OCI-LY7 (cell line): ENCODE data around the gene GPS1.

Experiments used
- EZH2phosphoT487 ChIP-seq: fragments of 200-600 bp; sonication (generic); IDR thresholded peaks from 2 replicates; pipeline ENCODE4 v1.6.1; 2018; ENCODE audit warnings: low read depth, borderline replicate concordance, mild to moderate bottlenecking, mixed run types, antibody characterized with exemption, low read length, moderate library complexity, mixed read lengths
- TF ChIP-seq, protein P1 (sequence below): fragments of 200-600 bp; sonication (generic); conservative IDR thresholded peaks from 2 replicates; pipeline ENCODE4 v1.5.1; 2014; ENCODE audit warnings: mild to moderate bottlenecking, antibody characterized with exemption, low read length, moderate library complexity, mixed read lengths

DNA sequence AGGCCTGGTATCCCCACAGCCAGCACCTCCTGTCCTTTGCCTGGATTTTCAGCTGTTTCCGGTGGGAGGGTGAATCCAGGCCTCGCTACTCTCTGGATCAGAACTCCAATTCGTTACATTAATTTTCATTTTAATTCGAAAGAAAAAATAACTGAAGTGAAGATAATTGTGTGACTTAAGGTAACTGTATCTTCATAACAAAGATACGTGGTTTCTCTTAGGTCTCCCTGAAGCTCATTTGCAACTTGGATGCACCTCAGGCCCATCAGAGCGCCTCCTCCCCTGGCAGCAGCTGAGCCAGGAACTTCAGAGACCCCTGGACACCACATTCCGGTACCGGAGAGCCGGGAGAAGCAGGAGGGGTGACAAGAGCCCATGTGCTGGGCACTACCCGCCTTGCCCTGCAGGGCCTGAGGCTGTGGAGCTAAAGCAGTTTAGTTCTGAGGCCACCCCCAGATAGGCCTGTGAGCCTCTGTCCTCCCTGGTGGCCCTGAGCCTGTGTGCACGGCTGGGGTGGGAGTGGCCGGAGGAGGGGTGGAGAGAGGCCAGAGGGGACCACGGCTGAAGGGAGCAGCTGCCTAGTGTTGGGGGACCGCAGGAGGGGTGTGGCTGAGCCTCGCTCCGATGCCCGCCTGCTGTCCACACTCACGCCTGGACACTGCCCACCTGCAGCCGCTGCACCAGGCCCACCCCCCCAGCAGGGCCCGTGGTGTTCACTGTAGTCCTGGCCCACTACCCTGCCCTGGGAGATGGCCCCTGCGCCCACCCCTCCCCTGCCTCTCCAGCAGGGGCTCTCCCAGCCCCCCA, 25.3 kb downstream of the GPS1 start:
- TF ChIP-seq, protein P1, sequence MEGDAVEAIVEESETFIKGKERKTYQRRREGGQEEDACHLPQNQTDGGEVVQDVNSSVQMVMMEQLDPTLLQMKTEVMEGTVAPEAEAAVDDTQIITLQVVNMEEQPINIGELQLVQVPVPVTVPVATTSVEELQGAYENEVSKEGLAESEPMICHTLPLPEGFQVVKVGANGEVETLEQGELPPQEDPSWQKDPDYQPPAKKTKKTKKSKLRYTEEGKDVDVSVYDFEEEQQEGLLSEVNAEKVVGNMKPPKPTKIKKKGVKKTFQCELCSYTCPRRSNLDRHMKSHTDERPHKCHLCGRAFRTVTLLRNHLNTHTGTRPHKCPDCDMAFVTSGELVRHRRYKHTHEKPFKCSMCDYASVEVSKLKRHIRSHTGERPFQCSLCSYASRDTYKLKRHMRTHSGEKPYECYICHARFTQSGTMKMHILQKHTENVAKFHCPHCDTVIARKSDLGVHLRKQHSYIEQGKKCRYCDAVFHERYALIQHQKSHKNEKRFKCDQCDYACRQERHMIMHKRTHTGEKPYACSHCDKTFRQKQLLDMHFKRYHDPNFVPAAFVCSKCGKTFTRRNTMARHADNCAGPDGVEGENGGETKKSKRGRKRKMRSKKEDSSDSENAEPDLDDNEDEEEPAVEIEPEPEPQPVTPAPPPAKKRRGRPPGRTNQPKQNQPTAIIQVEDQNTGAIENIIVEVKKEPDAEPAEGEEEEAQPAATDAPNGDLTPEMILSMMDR = no peak
- no peak for TF ChIP-seq EZH2phosphoT487
